ENCODE measurements around the gene IER3IP1.
"Not testable (repeated sequence)": the region's sequence is repeated elsewhere in the genome, so short reads cannot be mapped to it uniquely, and the experiment has no call there.

Gene IER3IP1, protein sequence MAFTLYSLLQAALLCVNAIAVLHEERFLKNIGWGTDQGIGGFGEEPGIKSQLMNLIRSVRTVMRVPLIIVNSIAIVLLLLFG

DNA sequence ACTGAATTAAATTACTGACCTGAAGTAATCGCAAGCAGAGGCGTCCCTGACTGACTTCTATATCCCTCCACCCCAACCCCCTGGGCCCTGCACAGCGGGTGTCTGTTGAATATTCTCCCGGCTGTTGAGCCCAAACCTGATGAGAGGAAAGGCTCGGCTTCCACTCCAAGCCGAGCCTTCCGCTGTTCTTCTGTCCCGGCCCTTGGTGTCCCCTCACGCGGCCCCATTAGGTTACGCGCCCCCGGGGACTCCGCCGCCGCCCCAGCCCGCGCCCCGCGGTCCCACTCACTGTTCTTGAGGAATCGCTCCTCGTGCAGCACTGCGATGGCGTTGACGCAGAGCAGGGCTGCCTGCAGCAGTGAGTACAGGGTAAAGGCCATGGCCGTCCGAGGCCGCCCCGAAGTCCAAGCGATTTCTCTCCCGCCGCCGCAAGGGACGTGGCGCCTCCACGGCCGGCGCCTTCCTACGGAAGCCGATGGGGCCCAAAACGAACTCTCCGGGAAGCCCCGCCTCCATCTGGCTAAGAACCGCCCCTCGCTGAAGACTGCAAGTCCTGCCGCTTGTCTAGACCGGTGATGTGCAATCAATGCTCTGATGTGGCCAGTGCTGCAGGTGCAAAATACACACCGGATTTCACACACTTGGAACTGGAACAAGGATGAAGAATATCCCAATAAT is at the start of gene IER3IP1:
TSS of gene IER3IP1 (minus strand) at position 467 of the 678 bp plus-strand sequence. CDS start at position 380, 87 bp downstream.
- in situ Hi-C loops (cut with MboI; ENCODE audit: low sequenced_read_pairs) = no loop called here

DNA sequence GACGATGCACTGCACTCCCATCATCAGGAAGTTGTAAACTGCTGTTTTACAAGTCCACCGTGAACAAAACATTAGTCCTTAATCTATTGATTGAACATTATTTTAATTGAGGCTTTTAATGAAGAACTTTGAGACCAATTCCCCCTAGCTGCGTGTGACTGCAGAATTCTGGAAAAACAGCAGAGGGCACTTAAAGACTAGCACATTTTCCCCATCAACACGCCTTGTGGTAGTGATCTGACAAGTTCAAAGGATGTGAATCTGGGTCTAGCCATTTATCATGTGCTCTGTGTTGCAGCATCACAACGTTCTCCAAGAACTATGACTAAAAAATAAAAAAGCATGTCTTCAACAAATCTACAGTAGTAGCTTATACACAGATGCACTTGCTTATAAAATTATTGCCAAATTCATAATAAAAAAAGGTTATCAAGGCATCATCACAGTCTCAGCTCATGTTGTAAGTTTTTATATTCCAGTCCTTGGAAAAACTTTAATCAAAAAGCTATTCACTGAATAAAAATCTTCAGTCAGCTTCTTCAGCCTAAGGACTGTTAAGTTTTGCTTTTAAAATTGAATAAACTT is 39.5 kb upstream of the IER3IP1 start:
- in situ Hi-C loops (cut with MboI; ENCODE audit: low sequenced_read_pairs) = no loop called here

DNA sequence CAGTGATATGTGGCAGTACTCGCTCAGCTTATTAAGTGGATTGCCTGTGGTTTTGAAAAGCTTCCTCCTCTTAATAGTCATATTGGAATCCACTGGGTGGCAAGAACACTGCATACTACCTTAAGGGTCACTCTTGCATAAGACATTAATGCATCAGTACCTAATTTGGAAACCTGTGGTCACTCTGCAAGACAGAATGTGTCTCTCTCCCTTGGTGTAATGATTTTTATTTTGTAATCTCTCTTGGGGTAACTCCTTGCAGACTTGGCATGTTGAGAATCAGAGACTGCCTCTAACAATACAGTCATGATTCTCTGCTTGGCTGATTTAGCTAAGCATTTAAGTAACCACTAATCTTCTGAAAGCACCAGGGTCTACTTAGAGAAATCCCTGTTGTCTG is 33.0 kb upstream of the IER3IP1 start:
- in situ Hi-C loops (cut with MboI; ENCODE audit: low sequenced_read_pairs) = no loop called here

DNA sequence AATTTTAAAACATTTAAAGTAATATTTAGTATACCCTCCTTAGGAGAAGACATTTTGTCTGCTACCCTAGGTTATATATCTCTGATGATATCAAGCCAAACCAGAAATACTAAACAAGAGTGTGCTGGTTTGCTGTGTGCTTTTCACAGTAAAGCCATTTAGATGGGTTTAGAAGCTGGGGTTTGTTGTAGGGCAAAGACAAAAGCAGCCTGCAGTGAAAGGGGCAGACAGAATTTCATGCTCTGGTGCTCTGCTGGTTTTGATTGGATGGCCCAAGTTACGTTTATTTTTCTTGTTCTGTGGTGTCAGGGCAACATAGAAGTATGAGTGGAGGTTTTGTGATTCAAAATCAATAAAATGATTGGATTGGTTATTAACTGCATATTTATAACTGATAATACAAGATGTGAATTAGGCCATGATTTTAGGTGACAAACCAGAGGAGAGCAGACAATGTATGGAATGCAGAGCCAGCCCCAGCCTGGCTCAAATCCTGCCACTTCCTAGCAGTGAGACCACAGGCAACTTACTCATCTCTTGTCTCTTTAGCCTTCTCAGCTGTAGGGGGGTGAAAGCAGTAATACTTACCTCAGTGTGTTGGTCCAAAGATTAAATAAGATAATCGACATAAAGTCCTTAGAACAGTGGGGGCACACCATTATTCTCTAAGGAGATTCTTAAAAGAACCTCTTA is 30.9 kb upstream of the IER3IP1 start:
- in situ Hi-C loops (cut with MboI; ENCODE audit: low sequenced_read_pairs) = no loop called here

DNA sequence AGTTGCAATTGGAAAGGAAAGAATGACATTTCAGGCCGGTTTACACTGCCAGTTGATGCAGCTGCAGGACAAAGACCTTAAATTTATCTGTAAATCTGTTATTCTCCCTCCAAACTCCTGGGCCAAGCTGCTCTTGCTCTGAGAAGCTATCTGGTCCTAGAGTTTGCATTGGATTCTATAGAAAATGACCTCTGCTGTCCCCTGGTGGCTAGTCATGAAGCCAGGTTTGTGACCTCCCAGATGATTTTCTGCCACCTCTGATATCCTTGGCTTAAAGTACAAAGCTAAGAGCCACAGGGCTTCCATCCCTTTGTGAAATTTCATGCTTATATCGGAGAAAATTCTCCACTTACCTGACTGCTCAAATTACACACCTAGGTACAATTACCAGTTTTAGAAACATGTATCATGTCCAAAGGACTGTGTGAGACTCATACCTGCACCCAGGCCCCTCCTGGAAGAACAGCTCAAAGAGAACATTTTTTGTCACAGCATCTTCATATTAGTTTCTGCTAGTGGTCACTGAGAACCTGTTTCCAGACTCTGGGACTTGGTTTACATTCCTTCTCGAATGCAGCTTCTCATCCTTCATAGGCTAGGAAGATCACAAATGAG is 28.9 kb upstream of the IER3IP1 start:
- in situ Hi-C loops (cut with MboI; ENCODE audit: low sequenced_read_pairs) = no loop called here

DNA sequence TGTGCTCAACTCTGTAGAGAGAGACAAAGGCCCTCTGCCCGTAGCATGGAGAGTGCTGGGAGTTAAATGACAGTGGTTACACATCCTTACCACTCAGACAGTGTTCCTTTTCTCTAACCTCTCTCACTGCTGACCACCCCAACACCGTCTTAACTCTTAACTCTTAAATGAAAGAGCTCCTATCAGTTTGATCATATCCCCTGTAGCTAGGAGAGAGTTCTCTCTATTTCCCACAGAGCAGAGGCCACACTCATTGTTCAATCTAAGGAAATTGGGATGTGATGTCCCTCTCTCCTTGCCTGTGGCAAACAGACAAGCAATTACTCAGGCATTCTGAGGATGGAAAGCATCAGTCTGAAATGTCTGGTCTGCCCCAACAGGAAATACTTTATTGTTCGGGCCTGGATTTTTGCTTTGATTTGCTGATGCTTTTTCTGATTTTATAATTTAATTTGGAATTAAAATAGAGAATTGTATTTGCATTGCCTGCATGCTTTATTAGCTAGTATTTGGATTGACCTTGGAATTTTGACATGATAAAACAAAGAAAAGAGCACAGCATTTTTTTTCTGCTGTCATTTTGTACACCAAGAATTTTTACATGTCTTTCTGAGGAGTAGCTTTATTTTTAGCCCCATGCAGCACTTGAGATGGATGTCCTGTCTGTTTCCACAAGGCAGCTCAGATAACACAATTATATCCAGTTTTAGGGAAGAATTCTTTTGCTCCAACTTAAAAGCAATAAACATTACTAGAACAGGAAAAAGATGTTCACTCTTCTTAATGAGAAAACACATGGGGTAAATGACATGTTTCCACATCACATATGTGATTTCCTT is 27.7 kb upstream of the IER3IP1 start:
- in situ Hi-C loops (cut with MboI; ENCODE audit: low sequenced_read_pairs) = no loop called here

DNA sequence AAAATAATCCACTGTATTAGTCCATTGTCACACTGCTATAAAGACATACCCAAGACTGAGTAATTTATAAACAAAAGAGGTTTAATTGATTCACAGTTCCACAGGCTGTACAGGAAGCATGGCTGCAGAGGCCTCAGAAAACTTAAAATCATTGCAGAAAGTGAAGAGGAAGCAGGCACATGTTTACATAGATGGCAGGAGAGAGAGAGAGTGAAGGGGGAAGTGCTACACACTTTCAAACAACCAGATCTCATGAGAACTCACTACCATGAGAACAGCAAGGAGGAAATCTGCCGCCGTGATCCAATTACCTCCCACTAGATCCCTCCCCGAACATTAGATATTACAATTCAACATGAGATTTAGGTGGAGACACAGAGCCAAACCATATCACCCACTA is 19.8 kb upstream of the IER3IP1 start:
- in situ Hi-C loops (cut with MboI; ENCODE audit: low sequenced_read_pairs) = not testable (repeated sequence)

DNA sequence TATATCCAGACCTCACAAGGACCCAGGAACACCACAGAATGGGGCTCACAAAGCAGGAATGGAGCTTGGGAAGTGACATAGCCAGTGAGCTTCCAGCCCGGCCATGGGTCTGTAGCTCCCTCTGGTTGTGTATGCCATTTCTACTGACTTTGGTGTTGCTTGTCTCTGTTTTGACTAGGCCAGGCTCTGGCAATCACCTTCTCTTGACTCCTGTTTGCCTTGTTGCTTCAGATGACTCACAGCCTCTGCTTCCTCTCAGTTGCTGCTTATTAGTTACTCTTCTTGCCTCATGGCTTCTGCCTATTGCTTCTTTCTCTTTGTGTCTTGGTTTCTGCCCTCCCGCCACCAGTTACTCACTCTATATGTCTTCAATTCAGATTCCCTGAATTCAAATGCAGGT is 15.8 kb upstream of the IER3IP1 start:
- in situ Hi-C loops (cut with MboI; ENCODE audit: low sequenced_read_pairs) = no loop called here

DNA sequence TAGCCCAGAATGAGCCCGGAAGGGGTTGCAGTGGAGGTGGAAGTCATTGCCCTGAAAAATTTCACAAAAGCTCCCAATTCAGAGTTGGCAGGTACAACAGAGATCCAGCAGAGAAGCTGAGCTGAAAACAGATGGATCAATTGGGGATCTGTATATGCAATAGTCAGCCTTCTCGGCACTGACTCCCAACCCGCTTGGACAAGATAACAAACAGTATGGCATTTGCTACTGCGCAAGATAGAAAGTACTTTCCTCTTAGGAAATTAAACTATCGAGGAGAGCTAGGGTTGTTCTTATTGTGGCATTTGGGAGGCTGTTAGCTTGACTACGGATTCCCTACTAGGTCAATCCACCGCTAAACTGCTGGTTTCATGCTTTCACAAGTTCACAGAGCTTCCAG is 11.6 kb upstream of the IER3IP1 start:
- in situ Hi-C loops (cut with MboI; ENCODE audit: low sequenced_read_pairs) = no loop called here

DNA sequence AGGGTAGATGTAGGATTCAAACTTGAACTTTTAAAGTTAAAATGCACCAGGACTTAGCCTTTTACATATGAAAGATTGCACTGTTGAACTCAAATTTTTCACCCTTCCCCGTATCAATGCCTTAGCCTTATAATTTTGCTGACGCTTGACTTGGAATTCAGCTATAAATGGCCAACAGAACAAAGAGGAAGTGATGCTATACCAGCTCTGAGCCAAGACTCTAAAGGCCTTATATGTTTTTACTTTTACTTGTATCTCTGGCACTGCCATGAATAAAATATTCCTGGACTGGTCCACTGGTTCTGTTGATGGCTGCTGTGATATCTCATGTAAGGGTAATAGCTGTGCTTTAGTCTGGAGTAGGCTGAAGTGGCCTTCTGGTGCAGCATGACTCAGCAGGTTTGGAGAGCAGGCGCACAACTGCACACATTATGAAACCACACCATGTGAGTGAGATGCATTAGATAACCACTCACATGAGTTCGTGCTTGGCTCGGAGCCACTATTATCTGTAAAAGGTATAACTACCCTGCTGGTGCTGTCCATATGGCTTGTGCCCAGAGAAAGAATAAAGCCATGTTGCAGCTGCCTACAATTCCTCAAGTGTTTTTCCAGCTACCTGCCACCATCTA is 8.4 kb upstream of the IER3IP1 start:
- in situ Hi-C loops (cut with MboI; ENCODE audit: low sequenced_read_pairs) = no loop called here

DNA sequence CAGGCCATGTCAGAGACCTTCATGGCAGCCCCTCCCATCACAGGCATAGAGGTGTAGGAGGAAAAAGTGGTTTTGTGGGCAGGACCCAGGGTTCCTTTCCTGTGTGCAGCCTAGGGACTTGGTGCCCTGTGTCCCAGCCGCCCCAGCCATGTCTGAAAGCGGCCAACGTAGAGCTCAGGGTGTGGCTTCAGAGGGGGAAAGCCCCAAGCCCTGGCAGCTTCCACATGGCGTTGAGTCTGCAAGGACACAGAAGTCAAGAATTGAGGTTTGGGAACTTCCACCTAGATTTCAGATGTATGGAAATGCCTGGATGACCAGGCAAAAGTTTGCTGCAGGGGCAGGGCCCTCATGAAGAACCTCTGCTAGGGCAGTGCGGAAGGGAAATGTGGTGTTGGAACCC is 6.0 kb upstream of the IER3IP1 start:
- in situ Hi-C loops (cut with MboI; ENCODE audit: low sequenced_read_pairs) = not testable (repeated sequence)

DNA sequence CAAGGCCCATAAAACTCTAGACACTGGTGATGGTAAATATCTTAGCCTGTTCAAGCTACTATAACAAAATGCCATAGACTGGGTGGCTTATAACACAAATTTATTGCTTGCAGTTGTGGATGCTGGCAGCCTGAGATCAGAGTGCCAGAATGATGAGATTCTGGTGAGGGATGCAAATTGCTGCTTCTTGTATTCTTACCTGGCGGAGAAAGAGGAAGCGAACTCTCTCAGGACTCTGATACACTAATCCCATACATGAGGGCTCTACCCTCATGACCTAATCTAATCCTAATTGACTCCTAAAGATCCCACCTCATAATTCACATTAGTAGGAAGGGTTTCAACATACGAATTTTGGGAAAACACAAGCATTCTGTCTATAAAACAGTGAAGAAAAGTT is 4.6 kb upstream of the IER3IP1 start:
- in situ Hi-C loops (cut with MboI; ENCODE audit: low sequenced_read_pairs) = no loop called here

DNA sequence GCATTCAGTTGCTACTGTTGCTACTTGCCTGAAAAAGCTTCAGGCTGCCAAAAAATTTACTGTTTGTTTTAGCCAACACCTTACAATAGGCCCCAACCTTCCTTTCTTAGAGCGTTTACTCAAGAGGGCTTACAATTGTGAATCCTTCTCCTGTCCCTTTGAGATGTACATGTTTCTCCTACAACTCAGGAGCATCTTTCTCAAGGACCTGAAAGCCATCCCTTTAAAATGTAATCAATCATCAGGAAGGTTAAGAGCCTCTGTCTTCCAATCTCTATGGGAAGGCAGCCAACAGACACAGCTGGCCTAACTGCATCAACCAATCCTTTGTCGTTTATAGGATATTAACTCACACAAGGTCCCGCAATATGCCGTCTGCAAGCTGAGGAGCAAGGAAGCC is 3.4 kb upstream of the IER3IP1 start:
- in situ Hi-C loops (cut with MboI; ENCODE audit: low sequenced_read_pairs) = no loop called here

DNA sequence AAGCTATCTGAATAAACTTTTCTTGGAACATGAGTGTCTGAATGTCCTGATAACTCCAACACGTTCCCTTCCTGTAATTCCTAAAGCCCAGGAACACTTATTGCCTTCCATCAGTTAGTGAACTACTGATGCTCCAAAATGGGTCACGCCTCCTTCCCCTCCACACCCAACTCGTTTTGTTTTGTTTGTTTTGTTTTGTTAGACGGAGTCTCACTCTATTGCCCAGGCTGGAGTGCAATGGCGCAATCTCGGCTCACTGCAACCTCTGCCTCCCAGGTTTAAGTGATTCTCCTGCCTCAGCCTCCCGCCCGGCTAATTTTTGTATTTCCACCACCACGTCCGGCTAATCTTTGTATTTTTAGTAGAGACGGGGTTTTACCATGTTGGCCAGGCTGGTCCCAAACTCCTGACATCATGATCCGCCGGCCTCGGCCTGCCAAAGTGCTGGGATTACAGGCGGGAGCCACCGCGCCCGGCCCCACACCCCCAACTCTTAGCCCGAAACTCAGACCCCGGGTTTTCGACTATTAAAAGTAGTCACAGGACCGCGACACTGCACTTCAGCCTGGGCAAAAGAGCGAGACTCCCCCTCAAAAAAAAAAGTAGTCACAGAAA is 774 bp downstream of the IER3IP1 start:
- in situ Hi-C loops (cut with MboI; ENCODE audit: low sequenced_read_pairs) = no loop called here

DNA sequence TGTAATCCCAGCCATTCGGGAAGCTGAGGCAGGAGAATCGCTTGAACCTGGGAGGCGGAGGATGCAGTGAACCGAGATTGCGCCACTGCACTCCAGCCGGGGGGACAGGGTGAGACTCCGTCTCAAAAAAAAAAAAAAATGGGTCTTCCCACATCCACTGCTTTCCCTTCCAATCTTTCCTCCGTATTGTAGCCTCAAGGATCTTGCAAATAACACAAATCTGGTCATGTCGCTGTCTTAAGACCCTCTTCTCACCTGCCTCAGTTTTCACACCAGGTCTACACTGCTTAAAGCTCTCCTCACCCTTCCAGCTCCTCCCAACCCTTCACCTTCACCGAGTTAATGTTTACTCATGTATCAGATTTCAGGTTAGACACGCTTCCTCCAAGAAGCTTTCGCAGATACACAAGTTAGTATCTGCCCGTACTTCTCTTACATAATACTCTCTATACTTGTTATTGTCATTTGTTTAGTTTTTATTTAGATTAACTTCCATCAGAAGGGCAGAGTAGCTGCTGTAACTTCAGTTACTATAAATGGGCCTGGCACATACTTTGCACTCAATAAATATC is 1.5 kb downstream of the IER3IP1 start:
- in situ Hi-C loops (cut with MboI; ENCODE audit: low sequenced_read_pairs) = no loop called here

DNA sequence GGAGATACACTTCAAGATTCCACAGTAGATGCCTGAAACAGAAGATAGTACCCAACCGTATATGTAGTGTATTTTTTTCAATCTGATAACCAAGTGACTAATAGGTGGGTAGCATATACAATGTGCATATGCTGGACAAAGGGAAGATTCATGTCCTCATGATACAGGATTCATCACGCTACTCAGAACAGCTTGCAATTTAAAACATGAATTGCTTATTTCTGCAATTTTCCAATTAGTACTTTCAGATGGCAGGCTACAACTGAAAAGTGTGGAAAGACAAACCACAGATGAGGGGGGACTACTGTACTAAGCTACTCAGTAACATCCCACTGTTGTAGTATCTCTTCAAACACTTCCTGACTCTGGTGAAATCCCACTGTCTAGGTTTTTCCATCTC is 3.7 kb downstream of the IER3IP1 start:
- in situ Hi-C loops (cut with MboI; ENCODE audit: low sequenced_read_pairs) = no loop called here

DNA sequence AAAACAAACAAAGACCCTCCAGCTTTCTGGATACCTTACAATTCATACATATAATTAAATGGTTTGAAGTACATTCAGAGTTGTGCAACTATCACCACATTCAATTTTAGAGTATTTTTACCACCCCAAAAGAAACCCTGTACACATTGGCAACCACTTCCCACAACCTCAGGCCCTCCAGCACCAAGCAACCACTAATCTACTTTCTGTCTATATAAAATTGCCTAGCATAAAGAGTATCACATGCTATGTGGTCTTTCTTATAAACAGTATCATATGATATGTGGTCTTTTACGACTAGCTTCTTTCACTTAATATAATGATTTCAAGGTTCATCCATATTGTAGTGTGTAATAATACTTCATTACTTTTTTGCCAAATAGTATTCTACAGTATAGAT is 7.3 kb downstream of the IER3IP1 start:
- in situ Hi-C loops (cut with MboI; ENCODE audit: low sequenced_read_pairs) = no loop called here

DNA sequence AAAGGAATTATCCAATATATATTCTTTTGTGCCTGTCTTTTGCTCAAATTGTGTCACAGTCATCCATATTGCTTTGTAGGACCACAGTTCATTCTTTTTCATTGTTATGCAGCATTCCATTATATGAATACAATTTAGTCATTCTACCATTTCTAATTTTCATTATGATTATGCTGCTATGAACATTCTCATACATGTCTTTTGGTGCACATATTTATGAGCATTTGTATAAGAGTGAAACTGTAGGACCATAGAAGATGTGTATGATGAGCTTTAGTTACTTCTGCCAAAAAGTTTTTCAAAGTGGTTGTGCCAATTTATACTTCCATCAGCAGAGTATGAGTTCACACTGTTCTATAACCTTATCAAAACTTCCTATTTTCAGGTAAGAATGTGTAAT is 7.7 kb downstream of the IER3IP1 start:
- in situ Hi-C loops (cut with MboI; ENCODE audit: low sequenced_read_pairs) = no loop called here

DNA sequence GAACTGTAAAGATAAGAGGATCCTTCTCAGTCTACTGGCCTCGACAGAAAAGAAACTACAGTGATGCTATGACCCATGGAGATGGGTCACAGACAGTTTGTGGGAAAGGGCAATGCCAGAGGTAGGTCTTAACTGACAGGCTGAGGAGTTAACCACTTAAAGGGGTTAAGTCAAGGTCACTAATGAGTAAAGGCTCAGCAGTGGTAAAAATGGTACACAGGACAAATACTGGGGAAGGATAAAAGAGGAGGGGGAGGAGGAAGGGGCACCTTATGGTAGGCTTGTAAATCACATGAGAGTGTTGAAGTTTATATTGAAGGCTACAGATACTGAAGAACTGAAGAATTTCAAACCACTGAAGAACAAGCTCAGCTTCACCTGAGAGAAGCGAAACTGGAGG is 9.9 kb downstream of the IER3IP1 start:
- in situ Hi-C loops (cut with MboI; ENCODE audit: low sequenced_read_pairs) = no loop called here

DNA sequence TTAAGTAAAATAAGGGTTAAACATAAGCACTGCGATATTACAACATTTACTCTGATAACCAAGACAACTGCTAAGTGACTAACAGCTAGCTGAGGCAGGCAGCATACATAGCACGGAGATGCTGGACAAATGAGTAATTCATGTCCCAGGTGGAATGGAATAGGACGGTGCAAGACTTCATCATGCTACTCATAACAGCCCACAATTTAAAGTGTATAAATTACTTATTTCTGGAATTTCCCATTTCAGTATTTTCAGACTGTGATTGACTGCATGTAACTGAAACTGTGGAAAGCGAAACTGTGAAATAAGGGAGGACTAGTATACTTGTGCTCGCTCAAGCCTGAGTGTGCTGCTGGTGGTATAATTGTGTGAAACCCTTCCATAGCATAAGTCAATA is 12.9 kb downstream of the IER3IP1 start:
- in situ Hi-C loops (cut with MboI; ENCODE audit: low sequenced_read_pairs) = no loop called here

Data from hTERT RPE-1 (cell line).